ENCODE measurements around the gene TGM1. TPM values are rescaled to one million over a fixed set of nuclear protein-coding genes. Genes with fewer than 3 reads are reported as not detected.

Gene TGM1
- total RNA-seq, 1 donor from 2014 or later = 0.63 TPM

DNA sequence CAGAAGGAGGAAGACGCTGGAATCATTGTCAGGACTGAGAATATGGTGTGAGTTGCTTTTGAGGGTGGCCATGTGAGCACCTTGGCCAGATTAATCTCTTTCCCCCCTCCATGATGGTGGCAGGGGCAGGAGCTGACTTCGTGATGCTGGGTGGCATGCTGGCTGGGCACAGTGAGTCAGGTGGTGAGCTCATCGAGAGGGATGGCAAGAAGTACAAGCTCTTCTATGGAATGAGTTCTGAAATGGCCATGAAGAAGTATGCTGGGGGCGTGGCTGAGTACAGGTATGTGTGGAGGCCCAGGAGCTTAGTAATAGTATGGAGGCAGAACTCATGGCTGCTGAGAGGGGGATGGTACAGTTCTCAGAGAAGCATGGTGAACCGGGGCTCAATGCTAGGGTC is 24.9 kb downstream of the TGM1 start:
- DNase-seq (ENCODE audit: low read depth) = no peak
- TF ChIP-seq, protein P1, sequence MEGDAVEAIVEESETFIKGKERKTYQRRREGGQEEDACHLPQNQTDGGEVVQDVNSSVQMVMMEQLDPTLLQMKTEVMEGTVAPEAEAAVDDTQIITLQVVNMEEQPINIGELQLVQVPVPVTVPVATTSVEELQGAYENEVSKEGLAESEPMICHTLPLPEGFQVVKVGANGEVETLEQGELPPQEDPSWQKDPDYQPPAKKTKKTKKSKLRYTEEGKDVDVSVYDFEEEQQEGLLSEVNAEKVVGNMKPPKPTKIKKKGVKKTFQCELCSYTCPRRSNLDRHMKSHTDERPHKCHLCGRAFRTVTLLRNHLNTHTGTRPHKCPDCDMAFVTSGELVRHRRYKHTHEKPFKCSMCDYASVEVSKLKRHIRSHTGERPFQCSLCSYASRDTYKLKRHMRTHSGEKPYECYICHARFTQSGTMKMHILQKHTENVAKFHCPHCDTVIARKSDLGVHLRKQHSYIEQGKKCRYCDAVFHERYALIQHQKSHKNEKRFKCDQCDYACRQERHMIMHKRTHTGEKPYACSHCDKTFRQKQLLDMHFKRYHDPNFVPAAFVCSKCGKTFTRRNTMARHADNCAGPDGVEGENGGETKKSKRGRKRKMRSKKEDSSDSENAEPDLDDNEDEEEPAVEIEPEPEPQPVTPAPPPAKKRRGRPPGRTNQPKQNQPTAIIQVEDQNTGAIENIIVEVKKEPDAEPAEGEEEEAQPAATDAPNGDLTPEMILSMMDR (conservative IDR thresholded peaks at IDR 0.05; ENCODE audit: low read depth, low read length) = no peak
- no peak overlapping the region for H3K4me3 ChIP-seq (ENCODE audit: low read depth, low read length)

DNA sequence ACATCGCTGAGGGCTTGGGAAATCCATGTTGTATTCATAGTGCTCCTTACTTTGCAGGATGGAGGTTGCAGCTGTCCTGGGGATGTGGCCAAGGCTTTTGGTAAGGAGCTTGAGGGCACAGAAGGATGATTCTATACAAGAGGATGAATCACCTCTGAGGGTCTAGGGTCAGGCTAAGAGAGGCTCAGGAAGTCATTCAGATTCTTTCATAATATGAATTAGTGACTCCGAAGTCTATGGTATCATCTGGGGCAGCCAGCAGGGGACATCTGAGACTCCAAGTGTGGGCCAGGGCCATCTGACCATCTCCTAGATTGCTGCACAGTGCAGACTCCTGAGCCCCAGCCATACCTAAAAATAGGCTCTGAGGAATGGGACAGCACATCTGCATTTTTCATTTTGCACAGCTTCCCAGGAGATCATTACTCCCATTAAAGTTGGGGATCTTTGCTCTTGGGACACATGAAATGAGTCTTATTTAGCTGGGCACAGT is 25.5 kb downstream of the TGM1 start:
- H3K4me3 ChIP-seq (ENCODE audit: low read depth, low read length) = no peak overlapping the region
- DNase-seq (ENCODE audit: low read depth) = no peak
- TF ChIP-seq, protein P1 (conservative IDR thresholded peaks at IDR 0.05; ENCODE audit: low read depth, low read length) = no peak

DNA sequence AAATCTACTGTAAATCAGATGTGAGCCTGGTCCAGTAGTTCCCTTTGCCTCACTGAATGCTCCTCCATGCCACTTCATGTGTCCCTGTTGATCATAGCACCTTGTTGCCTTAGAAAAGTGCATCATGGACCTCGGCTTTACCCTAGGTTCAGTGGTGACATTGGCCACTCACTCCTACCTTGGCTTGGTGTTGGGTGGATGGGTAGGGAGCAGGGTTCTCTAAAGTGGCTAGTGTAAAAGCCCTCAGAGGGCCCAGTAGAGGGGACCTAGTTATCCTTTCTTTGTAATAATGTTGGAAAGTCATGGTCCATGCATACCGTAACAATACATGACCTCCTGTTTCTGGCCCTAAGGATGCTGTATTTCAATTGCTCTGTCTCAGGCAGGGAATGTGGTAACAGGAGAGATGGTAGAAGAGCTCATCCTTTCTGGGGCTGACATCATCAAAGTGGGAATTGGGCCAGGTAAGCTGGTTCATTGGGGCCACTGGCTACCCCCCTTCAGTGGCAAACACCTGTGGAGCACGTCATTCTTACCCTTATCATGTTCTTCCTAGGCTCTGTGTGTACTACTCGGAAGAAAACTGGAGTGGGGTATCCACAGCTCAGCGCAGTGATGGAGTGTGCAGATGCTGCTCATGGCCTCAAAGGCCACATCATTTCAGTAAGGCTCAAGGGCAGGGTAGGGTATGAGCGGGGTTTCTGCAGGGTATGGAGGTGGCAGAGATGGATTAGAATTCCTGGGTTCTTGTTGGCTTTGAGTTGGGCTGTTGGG is 26.1 kb downstream of the TGM1 start:
- TF ChIP-seq, protein P1 (conservative IDR thresholded peaks at IDR 0.05; ENCODE audit: low read depth, low read length) = no peak
- no peak for DNase-seq (ENCODE audit: low read depth)
- no peak overlapping the region for H3K4me3 ChIP-seq (ENCODE audit: low read depth, low read length)

DNA sequence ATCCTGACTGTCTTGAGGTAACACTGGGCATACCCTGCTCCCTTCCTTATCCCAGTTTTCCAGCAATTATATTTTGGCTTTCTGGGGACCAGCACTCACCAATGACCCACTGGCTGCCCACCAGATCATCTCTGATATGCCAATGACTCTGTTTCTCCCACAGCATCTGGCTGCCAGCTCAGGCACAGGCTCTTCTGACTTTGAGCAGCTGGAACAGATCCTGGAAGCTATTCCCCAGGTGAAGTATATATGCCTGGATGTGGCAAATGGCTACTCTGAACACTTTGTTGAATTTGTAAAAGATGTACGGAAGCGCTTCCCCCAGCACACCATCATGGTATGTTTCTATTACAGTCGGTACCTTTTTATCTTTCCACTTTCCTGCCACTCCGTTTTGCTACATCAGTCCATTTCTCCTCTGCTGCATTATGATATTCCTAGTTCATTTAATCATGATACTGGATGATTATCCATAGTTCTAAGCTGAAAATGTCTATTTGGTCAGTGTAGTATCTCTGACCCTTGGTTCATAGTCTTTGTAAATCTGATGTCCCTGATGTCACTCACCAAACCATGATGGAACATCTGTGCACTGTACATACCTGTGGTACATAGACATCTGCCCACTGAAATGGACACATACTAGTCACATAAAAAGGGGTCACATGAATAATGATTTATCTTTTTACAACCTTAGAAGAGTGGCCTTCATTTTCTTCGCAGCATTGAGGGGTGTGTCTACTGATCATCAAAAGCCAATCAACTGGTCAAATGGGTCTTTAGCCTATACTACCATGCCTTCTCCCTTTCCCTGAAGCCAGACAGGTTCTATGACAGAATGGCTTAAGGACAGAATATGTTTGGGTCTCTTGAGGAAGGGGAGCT is 26.9 kb downstream of the TGM1 start:
- DNase-seq (ENCODE audit: low read depth) = no peak
- TF ChIP-seq, protein P1 (conservative IDR thresholded peaks at IDR 0.05; ENCODE audit: low read depth, low read length) = no peak
- no peak overlapping the region for H3K4me3 ChIP-seq (ENCODE audit: low read depth, low read length)

DNA sequence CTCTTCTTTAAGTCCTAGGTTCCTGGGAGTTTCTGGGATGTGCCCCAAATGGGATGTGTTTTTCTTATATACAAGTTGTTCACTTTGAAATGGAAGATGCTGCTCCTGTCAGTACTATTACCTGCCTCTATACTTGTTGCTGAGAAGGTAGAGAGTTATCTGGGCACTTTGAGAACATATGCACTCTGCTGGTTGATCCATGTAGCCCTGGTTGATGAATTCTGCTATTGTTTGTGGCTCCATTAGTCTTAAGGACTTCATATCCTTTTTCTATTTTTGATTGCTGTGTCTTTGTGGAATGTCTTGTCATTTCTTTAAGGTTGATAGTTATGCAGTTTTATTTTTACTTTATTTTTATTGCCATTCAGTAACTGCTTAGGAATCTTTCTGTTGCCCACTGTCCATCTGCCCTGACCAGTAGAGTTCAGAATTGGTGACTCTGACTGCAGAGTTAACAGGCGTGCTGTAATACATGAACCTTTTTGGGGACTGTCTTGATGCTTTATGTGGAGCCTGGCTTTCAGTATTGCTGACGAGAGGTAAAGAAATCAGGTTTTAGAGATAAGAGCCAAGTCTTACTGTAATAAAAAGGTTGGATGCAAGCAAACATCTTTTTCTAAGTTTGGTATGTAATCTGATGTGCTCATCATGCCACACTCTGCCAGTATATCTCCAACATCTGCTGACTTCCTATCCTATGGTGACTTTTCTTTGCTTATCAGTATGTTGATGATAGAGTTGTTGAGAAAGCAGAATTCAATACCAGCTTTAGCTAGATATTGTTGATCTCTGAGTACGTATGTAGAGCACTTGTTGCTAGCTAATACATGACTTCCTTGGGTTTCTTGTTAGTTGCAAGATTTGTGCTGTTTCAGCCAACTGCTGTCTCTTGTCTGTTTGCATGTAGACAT is 28.6 kb downstream of the TGM1 start:
- no peak for DNase-seq (ENCODE audit: low read depth)
- TF ChIP-seq, protein P1 (conservative IDR thresholded peaks at IDR 0.05; ENCODE audit: low read depth, low read length) = no peak
- H3K4me3 ChIP-seq (ENCODE audit: low read depth, low read length) = no peak overlapping the region

DNA sequence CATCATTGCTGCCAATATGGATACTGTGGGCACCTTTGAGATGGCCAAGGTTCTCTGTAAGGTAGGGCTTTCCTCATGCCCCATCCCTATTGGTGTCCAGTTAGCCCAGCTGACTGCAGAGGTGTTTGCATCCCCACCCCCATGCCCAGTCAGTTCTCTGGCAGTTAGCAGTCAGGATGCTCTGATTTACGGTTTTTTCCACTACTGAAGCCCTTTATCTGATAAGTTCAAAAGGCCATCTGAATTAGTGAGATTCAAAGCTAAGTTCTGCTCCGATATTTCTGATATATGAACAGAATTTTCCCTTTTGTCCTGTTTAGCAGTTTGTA is 29.5 kb downstream of the TGM1 start:
- DNase-seq (ENCODE audit: low read depth) = no peak
- TF ChIP-seq, protein P1 (conservative IDR thresholded peaks at IDR 0.05; ENCODE audit: low read depth, low read length) = no peak
- peak overlapping the region; percentile 70 for H3K4me3 ChIP-seq (ENCODE audit: low read depth, low read length)
